Astrocyte of the cerebellum (primary cell): Measurements from ENCODE around the gene CAPN12.

Experiments used
- DNase-seq: peaks from one replicate; pipeline ENCODE4 v3.0.0-alpha.2; 2011; ENCODE audit warnings: low read depth
- H3K4me3 ChIP-seq: 2 replicates; pipeline ENCODE4 v1.5.1; 2011; ENCODE audit warnings: mild to moderate bottlenecking, low read depth, low read length, moderate library complexity
- in situ Hi-C: cut with HindIII; loops from 2 replicates; pipeline ENCODE4 v1.10.0; 2017; ENCODE audit warnings: low sequenced_read_pairs
- TF ChIP-seq, protein P1 (sequence below): IDR thresholded peaks from 2 replicates; pipeline ENCODE4 v1.5.1; 2012; ENCODE audit warnings: low read length, low read depth, moderate library complexity, mild to moderate bottlenecking; ENCODE audit errors: missing control alignments

Gene CAPN12

DNA sequence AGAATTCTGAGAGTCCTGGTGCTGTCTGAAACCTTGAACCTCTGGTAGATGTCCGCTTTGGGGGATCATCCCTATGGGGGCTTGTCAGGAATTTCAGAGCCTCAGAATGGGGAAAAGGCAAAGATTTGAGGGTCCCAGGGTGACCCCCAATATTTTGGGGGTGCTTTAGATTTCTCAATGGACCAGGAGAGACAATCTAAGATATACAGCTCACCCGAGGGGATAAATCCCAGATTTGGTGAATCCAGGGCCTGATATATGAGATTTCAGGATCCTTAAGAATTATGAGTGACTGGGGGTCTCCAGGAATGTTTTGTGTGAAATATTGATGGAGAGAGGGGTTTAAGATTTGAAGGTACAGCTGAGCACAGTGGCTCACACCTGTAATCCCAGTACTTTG is 3.3 kb downstream of the CAPN12 start:
- DNase-seq = no peak
- no peak overlapping the region for H3K4me3 ChIP-seq
- TF ChIP-seq, protein P1, sequence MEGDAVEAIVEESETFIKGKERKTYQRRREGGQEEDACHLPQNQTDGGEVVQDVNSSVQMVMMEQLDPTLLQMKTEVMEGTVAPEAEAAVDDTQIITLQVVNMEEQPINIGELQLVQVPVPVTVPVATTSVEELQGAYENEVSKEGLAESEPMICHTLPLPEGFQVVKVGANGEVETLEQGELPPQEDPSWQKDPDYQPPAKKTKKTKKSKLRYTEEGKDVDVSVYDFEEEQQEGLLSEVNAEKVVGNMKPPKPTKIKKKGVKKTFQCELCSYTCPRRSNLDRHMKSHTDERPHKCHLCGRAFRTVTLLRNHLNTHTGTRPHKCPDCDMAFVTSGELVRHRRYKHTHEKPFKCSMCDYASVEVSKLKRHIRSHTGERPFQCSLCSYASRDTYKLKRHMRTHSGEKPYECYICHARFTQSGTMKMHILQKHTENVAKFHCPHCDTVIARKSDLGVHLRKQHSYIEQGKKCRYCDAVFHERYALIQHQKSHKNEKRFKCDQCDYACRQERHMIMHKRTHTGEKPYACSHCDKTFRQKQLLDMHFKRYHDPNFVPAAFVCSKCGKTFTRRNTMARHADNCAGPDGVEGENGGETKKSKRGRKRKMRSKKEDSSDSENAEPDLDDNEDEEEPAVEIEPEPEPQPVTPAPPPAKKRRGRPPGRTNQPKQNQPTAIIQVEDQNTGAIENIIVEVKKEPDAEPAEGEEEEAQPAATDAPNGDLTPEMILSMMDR = no peak
- in situ Hi-C loops = no loop called here

DNA sequence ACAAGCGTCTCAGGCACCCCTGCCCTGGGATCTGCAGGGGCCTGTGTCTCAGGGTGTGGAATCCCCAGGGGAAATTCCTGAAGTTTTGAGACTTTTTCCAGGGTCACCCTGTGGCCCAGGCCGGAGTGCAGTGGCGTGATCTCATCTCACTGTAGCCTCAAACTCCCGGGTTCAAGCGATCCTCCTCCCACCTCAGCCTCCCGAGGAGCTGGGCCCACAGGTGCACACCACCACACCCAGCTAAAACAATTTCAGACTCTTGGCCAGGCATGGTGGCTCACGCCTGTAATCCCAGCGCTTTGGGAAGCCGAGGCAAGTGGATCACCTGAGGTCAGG is 4.0 kb downstream of the CAPN12 start:
- in situ Hi-C loops = no loop called here
- H3K4me3 ChIP-seq = no peak overlapping the region
- TF ChIP-seq, protein P1 = no peak
- no peak for DNase-seq

DNA sequence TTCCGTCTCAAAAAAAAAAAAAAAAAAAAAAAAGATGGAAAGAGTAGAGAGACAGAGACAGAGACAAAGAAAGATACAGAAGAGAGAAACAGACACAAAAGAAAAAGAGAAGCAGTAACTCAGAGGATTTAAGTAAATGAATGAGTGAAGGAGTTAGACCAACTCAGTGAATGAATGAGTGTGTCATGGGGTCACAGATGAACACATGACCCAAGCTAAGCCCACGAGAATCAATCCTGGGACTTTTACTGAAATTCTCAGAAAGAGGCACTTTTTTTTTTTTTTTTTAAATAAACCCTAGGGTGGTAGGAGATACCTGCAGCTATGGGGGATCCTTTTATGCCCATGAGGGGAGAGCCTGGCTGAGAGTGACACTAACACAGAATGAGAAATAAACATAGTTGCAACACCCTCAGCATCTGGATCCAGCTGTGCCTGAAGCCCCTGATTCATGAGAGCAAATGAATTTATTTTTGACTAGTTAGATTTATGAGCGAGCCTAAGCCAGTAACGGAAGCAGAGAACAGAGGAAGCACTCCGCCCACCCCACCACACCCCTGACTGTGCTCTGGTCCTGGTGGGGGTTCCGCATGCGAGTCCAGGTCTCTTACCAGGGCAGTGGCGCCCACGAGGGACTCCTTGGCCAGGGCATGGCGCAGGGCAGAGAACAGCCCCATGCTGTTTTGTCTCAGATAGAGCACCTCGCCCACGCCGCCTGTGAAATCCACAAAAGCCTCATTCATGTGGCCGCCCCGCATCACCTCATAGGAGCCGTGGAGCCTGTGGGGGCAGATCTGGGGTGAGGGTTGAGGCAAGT is 4.6 kb downstream of the CAPN12 start:
- DNase-seq = no peak
- H3K4me3 ChIP-seq = no peak overlapping the region
- in situ Hi-C loops = no loop called here
- TF ChIP-seq, protein P1 = no peak

DNA sequence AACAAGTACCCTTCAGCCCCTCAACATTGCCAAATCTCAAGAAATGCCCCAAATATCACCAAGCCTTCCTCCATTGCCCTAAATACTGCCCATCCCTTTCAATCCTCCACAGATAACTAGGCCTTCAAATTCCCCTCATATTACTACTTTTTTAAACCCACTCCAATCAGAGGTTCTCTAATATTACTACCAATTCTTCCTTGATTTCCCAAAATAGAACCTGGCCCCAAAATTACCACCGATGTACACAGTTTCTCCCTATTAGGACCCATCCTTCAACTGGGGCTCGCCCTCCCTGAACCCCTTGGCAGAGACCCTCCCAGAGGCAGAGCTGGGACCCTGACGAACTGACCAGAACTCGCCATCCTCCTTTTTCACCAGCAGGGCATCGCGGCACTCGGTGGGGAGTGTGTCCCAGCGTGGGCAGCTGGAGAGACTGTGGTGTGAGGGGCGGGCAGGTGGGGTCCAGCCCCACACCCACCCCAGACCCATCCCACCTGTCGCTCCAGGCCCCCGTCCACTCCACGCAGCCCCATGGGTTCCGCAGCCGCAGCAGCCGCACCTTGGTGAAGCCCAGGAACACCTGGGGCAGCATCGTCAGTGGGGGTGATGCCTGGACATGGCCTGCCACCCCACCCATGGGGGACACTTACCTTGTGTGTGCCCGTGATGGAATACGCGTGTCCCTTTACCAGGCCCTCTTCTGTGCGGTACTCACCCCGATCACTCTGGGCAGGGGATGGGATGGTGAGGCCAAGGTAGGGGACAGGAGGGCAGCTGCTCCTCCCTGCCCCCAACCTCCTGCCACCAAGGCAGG is 6.1 kb downstream of the CAPN12 start:
- DNase-seq = no peak
- in situ Hi-C loops = no loop called here
- TF ChIP-seq, protein P1 = no peak
- H3K4me3 ChIP-seq = no peak overlapping the region

DNA sequence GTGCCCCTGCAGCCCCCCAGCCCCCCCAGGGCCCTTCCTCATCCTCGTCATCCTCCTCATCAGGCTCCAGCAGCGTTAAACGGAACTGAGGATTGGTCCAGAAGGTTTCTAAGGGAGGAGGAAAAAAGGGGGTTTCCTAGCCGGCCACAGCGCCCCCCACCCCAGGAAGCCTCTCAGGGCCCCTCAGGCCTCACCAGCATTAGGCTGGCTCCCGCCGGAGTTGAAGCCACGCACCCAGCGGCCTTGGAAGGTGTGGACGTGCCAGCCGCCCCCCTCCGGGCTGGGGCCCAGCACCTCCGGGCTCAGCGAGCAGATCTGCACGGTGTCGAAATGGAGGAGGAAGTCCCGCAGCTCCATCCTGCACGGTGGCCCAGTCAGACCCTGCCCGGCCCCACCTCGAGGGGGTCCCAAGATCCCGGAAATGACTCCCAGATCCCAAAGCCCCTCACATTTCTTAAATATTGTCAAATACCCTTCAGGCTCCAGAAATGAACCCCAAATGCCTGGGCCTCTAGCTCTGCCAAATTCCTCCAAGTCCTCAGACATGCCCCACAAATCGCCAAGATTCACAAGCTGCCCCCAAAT is 6.9 kb downstream of the CAPN12 start:
- in situ Hi-C loops = no loop called here
- TF ChIP-seq, protein P1 = no peak
- DNase-seq = no peak
- H3K4me3 ChIP-seq = no peak overlapping the region

DNA sequence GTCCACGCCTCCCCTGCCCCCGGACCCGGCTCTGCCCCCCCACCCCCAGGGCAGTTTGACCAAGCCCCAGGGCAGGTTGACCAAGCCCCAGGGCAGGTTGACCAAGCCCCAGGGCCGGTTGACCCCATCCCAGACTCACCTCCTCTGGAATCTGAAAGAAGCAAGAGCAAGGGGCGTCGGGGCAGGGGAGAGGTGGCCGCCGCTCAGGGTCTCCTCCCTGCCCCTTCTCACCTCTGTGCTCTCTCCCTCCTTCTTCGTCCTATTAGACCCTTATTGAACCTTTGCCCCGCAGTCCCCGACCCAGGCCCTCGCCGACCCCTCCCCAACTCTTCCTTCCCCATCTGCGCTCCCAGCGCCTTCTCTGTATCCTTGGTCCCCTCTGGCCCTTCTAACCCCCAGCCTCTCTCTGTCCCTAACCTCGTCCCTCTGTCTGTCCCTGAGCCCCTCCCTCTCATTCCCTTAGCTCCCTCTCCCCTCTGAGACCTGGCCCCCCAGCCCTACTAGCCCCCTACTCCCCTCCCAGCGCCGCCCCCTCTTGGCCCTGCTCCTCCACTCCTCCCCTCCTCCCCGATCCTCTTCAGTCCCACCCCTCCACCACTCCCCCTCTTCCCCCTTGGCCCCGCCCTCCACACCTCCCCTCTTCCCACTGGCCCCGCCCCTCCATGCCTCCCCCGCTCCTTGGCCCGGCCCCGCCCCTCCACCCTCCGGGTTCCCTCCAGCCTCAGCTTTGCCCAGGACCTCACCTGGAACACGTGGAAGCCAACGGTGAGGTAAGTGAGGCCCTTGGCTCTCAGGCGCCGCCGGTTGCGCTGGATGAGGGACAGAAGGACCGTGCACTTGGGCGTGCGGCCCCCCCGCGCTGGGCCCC is 7.6 kb downstream of the CAPN12 start:
- DNase-seq = no peak
- TF ChIP-seq, protein P1 = no peak

More for the DNA sequence above, 7.6 kb downstream of the CAPN12 start:
- in situ Hi-C loops = no loop called here
- H3K4me3 ChIP-seq = no peak overlapping the region
